ENCODE data around the gene UBE2H.

DNA sequence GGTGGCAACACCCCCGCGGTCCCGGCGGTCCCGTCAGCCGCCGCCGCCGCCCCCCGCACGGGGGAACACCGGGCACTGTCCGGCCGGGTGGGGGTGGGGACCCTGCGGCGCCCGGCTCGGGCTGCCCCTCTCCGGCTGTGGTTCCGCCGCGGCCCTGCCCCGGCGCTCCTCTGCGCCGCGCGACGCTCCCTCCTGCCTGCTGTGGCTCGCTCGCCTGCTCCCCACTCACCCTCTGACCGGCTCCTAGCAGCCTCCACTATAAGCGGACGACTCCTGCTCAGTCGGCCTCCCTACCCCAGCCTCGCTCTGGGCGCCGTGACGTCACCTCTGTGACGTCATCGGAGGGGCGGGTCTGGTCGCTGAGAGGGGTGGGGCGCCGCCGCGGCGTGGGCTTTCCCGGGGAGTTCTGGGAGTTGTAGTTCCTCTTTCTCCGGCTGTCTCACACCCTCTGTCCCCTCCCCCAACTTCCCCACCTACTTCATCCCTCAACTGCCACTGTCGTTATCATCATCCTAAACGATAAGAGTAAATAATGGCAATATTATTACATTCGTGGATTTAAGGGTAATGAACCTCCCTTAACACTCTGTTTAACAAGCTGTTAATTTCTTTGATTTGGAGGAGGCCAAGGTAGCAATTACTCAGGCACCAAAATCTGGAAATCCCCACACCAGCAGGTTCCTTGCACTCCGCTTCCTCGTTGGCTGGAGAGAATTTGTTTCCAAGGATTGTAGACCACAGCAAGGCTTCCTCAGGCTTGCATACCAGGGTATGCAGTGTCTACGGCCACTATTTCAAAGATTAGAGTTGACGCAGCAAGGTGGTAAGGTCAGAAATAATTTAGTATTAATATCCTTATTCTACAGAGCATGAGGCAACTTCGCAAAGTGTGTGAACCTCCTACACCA lies at the start of gene UBE2H:
- TF ChIP-seq, protein P1, sequence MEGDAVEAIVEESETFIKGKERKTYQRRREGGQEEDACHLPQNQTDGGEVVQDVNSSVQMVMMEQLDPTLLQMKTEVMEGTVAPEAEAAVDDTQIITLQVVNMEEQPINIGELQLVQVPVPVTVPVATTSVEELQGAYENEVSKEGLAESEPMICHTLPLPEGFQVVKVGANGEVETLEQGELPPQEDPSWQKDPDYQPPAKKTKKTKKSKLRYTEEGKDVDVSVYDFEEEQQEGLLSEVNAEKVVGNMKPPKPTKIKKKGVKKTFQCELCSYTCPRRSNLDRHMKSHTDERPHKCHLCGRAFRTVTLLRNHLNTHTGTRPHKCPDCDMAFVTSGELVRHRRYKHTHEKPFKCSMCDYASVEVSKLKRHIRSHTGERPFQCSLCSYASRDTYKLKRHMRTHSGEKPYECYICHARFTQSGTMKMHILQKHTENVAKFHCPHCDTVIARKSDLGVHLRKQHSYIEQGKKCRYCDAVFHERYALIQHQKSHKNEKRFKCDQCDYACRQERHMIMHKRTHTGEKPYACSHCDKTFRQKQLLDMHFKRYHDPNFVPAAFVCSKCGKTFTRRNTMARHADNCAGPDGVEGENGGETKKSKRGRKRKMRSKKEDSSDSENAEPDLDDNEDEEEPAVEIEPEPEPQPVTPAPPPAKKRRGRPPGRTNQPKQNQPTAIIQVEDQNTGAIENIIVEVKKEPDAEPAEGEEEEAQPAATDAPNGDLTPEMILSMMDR (IDR thresholded peaks at IDR 0.05; ENCODE audit: insufficient read depth, low read length, poor library complexity, severe bottlenecking): no peak
- no peak for TF ChIP-seq EZH2phosphoT487 (conservative IDR thresholded peaks at IDR 0.05; ENCODE audit: low read length)
